ENCODE data around the gene STARD13.

- no peak for TF ChIP-seq CTCF (IDR thresholded peaks at IDR 0.05)
- no peak for TF ChIP-seq POLR2A (IDR thresholded peaks at IDR 0.05)
- no peak for TF ChIP-seq EP300 (IDR thresholded peaks at IDR 0.05)
Measured at GRCh38 chr13:33109271-33109697, 176.3 kb downstream of the STARD13 start.
